WI38 (cell line): Measurements from ENCODE around the gene REP15.

Source experiments
- H3K4me3 ChIP-seq: 2 replicates; pipeline ENCODE4 v1.5.1; 2011; ENCODE audit warnings: low read depth, mild to moderate bottlenecking, control low read depth, low read length
- TF ChIP-seq, protein P1 (sequence below): IDR thresholded peaks from 2 replicates; pipeline ENCODE4 v1.5.1; 2012; ENCODE audit warnings: low read depth, mild to moderate bottlenecking, control low read depth, low read length

Gene REP15

DNA sequence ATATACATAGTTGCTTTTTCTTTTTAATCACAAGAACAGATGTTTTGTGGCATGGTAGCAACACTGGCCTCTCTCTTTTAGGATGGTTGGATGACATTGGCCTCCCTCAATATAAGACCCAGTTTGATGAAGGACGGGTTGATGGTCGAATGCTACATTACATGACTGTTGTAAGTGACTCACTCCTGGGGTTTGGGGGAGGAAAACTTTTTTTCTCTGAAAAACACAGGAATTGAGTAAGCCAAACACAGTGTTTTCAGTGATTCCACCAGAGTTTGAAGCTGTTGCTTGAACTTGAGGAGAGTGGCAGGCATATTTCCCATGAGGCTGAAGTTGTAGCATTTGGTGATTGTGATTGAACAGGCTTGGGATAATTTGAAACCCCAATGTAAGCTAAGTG, 13.7 kb upstream of the REP15 start:
- H3K4me3 ChIP-seq, result no peak overlapping the region
- TF ChIP-seq, protein P1, sequence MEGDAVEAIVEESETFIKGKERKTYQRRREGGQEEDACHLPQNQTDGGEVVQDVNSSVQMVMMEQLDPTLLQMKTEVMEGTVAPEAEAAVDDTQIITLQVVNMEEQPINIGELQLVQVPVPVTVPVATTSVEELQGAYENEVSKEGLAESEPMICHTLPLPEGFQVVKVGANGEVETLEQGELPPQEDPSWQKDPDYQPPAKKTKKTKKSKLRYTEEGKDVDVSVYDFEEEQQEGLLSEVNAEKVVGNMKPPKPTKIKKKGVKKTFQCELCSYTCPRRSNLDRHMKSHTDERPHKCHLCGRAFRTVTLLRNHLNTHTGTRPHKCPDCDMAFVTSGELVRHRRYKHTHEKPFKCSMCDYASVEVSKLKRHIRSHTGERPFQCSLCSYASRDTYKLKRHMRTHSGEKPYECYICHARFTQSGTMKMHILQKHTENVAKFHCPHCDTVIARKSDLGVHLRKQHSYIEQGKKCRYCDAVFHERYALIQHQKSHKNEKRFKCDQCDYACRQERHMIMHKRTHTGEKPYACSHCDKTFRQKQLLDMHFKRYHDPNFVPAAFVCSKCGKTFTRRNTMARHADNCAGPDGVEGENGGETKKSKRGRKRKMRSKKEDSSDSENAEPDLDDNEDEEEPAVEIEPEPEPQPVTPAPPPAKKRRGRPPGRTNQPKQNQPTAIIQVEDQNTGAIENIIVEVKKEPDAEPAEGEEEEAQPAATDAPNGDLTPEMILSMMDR, result no peak

DNA sequence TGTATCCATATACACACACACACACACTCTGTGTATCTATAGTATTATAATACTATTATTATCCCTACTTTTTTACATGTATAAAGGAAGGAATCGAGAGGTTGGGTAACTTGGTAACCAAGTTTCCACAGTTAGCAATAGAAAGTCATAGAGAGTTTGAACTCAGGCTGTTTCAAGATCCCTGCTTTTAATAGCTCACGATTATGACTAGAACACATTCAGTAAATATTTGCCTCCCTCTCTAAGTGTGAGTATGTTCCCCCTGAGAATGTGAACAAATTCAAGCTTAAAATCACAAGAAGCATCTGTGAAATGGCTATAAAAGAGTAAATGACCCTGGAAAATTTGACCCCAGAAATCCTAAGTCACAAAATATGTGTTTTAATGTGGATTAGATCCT, 11.0 kb upstream of the REP15 start:
- TF ChIP-seq, protein P1, result no peak
- no peak overlapping the region for H3K4me3 ChIP-seq

DNA sequence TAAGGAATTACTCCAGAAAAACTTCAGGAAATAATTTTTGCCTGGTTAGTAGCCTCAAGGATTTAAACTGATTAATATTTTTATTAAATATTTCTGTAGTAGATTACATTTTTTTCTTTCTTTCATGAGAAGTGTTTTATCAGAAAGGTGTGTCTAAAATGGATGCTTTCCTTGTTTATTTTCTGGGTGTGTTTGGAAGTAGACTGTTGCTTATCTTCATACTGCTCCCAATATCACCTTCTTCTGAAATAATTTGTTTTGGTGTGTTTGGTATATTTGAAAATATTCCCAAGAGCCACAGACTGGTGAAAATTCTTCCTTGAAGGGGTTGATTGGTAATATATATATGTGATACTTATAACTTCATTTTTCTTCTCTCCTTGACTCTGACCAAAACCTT, 10.1 kb upstream of the REP15 start:
- TF ChIP-seq, protein P1, result no peak
- no peak overlapping the region for H3K4me3 ChIP-seq

DNA sequence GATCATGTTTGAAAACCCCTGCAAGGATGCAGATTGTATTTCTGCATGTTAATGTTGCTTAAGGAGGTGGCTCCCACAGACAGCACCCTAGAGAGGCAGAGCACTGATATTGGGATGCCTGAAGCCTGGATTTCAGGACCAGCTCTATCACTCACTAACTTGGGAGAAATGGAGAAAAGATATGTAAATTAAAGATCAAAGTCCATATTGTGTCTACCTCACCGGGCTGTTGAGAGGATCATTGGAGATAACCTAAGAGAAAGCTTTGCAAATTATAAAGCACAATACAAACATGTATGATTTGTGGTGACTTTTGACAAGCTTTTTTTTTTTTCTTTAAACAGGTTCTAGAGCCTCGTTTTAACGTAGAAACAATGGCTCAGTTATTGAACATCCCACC, 7.6 kb upstream of the REP15 start:
- H3K4me3 ChIP-seq, result no peak overlapping the region
- TF ChIP-seq, protein P1, result no peak

DNA sequence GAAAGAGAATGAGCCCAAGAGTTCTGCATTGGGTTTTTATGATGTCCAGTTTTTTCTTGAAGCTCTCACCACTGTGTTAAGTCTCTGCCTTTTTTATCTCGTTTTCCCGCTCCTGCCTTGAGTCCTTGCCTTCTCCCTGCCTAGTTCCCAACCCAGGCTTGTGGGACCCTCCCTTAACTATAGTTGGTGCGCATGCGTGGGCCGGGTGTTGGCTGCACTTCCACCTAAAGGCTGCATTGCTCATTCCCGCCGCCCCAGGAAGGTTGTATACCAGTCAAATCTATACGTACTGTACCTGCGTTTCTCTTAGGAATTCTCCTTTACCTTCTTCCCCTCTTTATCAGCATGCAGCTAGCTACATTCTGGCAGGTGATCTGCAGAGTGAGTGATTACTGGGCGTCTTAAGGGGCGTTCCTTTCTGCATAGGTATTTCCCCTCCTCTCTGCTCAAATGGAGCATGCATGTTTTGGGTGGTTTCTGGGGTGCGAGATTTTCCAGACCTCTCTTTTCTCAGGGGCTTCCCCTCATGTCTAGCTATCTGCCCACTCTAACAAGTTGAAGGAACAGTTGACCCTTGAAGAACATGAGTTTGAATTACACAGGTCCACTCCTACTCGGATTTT, 6.6 kb upstream of the REP15 start:
- TF ChIP-seq, protein P1, result no peak
- no peak overlapping the region for H3K4me3 ChIP-seq

DNA sequence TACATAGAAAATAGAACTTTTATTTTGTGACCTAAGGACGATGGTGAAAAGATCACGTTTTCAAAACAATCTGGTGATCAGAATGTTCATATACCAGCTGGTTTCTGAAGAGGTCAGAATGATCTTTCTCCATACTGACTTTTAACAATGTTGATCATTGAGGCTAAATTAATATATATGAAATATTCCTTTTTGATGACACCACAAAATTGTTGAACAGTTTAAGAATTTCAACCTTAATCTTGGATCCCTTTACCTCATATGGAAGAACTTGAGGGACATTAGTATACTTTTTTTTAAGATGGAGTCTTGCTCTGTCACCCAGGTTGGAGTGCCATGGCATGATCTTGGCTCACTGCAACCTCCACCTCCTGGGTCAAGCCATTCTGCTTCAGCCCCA, 2.8 kb upstream of the REP15 start:
- TF ChIP-seq, protein P1, result no peak
- H3K4me3 ChIP-seq, result no peak overlapping the region

DNA sequence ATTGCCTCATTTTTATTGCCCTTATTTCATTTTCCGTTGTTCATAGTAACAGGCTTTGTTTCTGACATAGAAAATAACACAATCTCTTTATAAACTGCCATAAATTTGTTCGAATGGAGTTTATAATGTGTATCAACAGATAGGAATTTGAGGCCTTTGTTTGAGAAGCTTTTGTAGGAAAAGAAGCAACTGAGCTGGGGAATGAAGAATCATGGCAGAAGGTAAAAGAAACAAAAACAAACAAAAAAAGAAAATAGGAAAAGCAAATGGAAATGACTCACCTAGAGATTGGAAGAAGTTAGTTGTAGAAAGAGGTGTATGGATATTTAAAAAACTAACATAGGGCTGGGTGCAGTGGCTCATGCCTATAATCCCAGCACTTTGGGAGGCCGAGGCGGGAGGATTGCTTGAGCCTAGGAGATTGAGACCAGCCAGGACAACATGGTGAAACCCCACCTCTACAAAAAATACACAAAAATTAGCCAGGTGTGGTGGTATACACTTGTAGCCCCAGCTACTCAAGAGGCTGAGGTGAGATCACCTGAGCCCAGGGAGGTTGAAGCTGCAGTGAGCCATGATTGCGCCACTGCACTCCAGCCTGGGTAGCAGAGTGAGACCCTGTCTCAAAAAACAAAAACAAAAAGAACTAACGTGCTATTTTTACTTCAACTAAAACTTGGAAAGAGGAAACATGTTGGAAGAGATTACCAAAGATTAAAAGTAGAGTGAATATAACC, 523 bp upstream of the REP15 start:
- no peak overlapping the region for H3K4me3 ChIP-seq
- TF ChIP-seq, protein P1, result no peak
